Measurements from ENCODE around the gene HSPA9. TPM values are rescaled to one million over a fixed set of nuclear protein-coding genes. Genes with fewer than 3 reads are reported as not detected.

The HSPA9 gene
- total and polyA plus RNA-seq, 2 of the 13 experiments (the other 11 are each of a cell fraction or from before 2014, with no cell fraction given) = 165 to 478 TPM

DNA sequence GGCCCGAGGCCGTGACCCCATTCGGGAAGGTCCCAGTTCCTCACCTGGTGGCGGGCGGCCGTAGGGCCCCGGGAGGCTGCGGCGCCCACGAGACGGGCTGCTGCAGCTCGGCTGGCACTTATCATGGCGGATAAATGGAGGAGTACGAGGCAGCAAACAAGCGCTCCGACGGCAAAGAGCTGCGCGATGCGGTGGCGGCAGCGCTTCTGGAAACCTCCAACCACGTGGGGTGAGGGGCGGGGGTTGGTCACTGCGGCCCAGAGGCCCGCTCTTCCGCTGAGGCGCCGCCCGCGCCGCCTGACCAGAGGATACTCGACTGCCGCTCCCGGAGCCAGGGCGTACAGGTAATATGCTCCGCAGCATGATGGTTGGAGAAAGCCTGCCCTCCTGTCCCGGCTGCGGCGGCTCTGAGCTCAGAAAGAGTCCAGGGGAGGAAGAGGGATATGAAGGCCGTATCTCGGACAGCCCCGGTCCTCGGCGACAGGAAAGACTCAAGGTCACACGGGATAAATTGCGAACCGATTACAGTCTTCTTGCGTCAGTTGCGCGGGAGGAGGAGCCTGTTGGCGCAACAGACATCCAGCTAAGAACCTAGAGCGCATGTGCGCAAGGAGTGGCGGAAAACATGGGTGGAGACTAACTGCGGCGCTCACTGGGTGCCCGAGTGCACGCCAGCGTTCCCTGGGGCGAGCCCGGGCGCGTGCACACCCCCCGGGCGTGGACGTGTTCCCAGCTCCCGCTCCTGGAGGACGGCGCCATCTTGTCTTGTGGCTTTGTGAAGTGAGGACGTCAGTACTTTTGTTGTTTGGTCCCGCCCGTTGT, at the start of gene HSPA9 (continued):
- TF ChIP-seq, protein P1, sequence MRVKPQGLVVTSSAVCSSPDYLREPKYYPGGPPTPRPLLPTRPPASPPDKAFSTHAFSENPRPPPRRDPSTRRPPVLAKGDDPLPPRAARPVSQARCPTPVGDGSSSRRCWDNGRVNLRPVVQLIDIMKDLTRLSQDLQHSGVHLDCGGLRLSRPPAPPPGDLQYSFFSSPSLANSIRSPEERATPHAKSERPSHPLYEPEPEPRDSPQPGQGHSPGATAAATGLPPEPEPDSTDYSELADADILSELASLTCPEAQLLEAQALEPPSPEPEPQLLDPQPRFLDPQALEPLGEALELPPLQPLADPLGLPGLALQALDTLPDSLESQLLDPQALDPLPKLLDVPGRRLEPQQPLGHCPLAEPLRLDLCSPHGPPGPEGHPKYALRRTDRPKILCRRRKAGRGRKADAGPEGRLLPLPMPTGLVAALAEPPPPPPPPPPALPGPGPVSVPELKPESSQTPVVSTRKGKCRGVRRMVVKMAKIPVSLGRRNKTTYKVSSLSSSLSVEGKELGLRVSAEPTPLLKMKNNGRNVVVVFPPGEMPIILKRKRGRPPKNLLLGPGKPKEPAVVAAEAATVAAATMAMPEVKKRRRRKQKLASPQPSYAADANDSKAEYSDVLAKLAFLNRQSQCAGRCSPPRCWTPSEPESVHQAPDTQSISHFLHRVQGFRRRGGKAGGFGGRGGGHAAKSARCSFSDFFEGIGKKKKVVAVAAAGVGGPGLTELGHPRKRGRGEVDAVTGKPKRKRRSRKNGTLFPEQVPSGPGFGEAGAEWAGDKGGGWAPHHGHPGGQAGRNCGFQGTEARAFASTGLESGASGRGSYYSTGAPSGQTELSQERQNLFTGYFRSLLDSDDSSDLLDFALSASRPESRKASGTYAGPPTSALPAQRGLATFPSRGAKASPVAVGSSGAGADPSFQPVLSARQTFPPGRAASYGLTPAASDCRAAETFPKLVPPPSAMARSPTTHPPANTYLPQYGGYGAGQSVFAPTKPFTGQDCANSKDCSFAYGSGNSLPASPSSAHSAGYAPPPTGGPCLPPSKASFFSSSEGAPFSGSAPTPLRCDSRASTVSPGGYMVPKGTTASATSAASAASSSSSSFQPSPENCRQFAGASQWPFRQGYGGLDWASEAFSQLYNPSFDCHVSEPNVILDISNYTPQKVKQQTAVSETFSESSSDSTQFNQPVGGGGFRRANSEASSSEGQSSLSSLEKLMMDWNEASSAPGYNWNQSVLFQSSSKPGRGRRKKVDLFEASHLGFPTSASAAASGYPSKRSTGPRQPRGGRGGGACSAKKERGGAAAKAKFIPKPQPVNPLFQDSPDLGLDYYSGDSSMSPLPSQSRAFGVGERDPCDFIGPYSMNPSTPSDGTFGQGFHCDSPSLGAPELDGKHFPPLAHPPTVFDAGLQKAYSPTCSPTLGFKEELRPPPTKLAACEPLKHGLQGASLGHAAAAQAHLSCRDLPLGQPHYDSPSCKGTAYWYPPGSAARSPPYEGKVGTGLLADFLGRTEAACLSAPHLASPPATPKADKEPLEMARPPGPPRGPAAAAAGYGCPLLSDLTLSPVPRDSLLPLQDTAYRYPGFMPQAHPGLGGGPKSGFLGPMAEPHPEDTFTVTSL (CRISPR knock-in tag; IDR thresholded peaks at IDR 0.05; ENCODE audit: borderline replicate concordance) = peak; percentile 65; the same call in 1 of the 2 replicates
- TF ChIP-seq, protein P2, sequence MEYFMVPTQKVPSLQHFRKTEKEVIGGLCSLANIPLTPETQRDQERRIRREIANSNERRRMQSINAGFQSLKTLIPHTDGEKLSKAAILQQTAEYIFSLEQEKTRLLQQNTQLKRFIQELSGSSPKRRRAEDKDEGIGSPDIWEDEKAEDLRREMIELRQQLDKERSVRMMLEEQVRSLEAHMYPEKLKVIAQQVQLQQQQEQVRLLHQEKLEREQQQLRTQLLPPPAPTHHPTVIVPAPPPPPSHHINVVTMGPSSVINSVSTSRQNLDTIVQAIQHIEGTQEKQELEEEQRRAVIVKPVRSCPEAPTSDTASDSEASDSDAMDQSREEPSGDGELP (IDR thresholded peaks at IDR 0.05; ENCODE audit: borderline replicate concordance, low read depth) = peak; percentile 20; the same call in 1 of the 2 replicates
- TF ChIP-seq, protein P3, sequence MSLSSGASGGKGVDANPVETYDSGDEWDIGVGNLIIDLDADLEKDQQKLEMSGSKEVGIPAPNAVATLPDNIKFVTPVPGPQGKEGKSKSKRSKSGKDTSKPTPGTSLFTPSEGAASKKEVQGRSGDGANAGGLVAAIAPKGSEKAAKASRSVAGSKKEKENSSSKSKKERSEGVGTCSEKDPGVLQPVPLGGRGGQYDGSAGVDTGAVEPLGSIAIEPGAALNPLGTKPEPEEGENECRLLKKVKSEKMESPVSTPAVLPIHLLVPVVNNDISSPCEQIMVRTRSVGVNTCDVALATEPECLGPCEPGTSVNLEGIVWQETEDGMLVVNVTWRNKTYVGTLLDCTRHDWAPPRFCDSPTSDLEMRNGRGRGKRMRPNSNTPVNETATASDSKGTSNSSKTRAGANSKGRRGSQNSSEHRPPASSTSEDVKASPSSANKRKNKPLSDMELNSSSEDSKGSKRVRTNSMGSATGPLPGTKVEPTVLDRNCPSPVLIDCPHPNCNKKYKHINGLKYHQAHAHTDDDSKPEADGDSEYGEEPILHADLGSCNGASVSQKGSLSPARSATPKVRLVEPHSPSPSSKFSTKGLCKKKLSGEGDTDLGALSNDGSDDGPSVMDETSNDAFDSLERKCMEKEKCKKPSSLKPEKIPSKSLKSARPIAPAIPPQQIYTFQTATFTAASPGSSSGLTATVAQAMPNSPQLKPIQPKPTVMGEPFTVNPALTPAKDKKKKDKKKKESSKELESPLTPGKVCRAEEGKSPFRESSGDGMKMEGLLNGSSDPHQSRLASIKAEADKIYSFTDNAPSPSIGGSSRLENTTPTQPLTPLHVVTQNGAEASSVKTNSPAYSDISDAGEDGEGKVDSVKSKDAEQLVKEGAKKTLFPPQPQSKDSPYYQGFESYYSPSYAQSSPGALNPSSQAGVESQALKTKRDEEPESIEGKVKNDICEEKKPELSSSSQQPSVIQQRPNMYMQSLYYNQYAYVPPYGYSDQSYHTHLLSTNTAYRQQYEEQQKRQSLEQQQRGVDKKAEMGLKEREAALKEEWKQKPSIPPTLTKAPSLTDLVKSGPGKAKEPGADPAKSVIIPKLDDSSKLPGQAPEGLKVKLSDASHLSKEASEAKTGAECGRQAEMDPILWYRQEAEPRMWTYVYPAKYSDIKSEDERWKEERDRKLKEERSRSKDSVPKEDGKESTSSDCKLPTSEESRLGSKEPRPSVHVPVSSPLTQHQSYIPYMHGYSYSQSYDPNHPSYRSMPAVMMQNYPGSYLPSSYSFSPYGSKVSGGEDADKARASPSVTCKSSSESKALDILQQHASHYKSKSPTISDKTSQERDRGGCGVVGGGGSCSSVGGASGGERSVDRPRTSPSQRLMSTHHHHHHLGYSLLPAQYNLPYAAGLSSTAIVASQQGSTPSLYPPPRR (CRISPR knock-in tag; IDR thresholded peaks at IDR 0.05; ENCODE audit: borderline replicate concordance) = peak; percentile 4; the same call in 1 of the 2 replicates
- TF ChIP-seq PHF8 (CRISPR knock-in tag; IDR thresholded peaks at IDR 0.05) = peak; percentile 95
- TF ChIP-seq NCOA2 (CRISPR knock-in tag; IDR thresholded peaks at IDR 0.05) = no peak
- TF ChIP-seq, protein P4, sequence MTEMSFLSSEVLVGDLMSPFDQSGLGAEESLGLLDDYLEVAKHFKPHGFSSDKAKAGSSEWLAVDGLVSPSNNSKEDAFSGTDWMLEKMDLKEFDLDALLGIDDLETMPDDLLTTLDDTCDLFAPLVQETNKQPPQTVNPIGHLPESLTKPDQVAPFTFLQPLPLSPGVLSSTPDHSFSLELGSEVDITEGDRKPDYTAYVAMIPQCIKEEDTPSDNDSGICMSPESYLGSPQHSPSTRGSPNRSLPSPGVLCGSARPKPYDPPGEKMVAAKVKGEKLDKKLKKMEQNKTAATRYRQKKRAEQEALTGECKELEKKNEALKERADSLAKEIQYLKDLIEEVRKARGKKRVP (CRISPR knock-in tag; IDR thresholded peaks at IDR 0.05) = peak in 1 of 2 experiments; percentile 99; a peak in 2 of 4 replicates
- TF ChIP-seq, protein P5, sequence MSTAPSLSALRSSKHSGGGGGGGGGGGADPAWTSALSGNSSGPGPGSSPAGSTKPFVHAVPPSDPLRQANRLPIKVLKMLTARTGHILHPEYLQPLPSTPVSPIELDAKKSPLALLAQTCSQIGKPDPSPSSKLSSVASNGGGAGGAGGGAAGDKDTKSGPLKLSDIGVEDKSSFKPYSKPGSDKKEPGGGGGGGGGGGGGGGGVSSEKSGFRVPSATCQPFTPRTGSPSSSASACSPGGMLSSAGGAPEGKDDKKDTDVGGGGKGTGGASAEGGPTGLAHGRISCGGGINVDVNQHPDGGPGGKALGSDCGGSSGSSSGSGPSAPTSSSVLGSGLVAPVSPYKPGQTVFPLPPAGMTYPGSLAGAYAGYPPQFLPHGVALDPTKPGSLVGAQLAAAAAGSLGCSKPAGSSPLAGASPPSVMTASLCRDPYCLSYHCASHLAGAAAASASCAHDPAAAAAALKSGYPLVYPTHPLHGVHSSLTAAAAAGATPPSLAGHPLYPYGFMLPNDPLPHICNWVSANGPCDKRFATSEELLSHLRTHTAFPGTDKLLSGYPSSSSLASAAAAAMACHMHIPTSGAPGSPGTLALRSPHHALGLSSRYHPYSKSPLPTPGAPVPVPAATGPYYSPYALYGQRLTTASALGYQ (CRISPR knock-in tag; IDR thresholded peaks at IDR 0.05) = peak; percentile 51
- no peak; the same call in 1 of the 2 replicates for TF ChIP-seq NR2F6 (IDR thresholded peaks at IDR 0.05)
- TF ChIP-seq NR2F6 (CRISPR knock-in tag; IDR thresholded peaks at IDR 0.05) = peak; percentile 72; the same call in 1 of the 2 replicates
- peak; percentile 93; the same call in 1 of the 2 replicates for TF ChIP-seq ZNF709 (CRISPR knock-in tag; IDR thresholded peaks at IDR 0.05)
- 0 out of 2 replicates have a peak, but pooled peaks have one; percentile 59 for TF ChIP-seq JUND (CRISPR knock-in tag; IDR thresholded peaks at IDR 0.05)
- TF ChIP-seq ZNF746 (CRISPR knock-in tag; IDR thresholded peaks at IDR 0.05) = peak; percentile 22; the same call in 1 of the 2 replicates
